HTERT RPE-1 (cell line): ENCODE measurements around the gene PLK5.
"Not testable (repeated sequence)": the region's sequence is repeated elsewhere in the genome, so short reads cannot be mapped to it uniquely, and the experiment has no call there.

Source experiments
- in situ Hi-C: fragments of 300-500 bp; cut with MboI; formaldehyde crosslinking; loops from 4 replicates; pipeline ENCODE4 v1.14.3; 2020; ENCODE audit warnings: low sequenced_read_pairs

Gene PLK5

GRCh38 chr19:1507763-1508506 lies 15.9 kb upstream of the PLK5 start:
- in situ Hi-C loops, result no loop called here

- in situ Hi-C loops, result no loop called here
These were observed 15.4 kb upstream of the PLK5 start for GRCh38 chr19:1508507-1508856.

- in situ Hi-C loops, result no loop called here
These were observed 14.1 kb upstream of the PLK5 start for GRCh38 chr19:1509602-1510441.

GRCh38 chr19:1510442-1510806 lies 13.5 kb upstream of the PLK5 start:
- in situ Hi-C loops, result no loop called here

- in situ Hi-C loops, result no loop called here
These were observed 13.1 kb upstream of the PLK5 start for GRCh38 chr19:1510807-1511206.

GRCh38 chr19:1511318-1512317 lies 12.3 kb upstream of the PLK5 start:
- in situ Hi-C loops, result no loop called here

- in situ Hi-C loops, result no loop called here
These were observed 11.0 kb upstream of the PLK5 start, which contains the start of gene ADAMTSL5 for GRCh38 chr19:1512671-1513498. ADAMTSL5 (minus strand) TSS chr19:1513019; CDS start chr19:1510943, 2,076 bp downstream.

- in situ Hi-C loops, result no loop called here
These were observed 10.2 kb upstream of the PLK5 start for GRCh38 chr19:1513499-1514294.

GRCh38 chr19:1514295-1514661 lies 9.6 kb upstream of the PLK5 start:
- in situ Hi-C loops, result no loop called here

GRCh38 chr19:1514986-1515721 lies 8.7 kb upstream of the PLK5 start:
- in situ Hi-C loops, result no loop called here

- in situ Hi-C loops, result no loop called here
These were observed 7.5 kb upstream of the PLK5 start for GRCh38 chr19:1516395-1516753.

GRCh38 chr19:1518471-1518870 lies 5.4 kb upstream of the PLK5 start:
- in situ Hi-C loops, result no loop called here

- in situ Hi-C loops, result not testable (repeated sequence)
These were observed 4.1 kb upstream of the PLK5 start for GRCh38 chr19:1519802-1520201.

GRCh38 chr19:1520203-1520780 lies 3.6 kb upstream of the PLK5 start:
- in situ Hi-C loops, result no loop called here

- in situ Hi-C loops, result no loop called here
These were observed 2.2 kb upstream of the PLK5 start for GRCh38 chr19:1521636-1522035.

- in situ Hi-C loops, result no loop called here
These were observed 1.8 kb upstream of the PLK5 start for GRCh38 chr19:1522061-1522460.

GRCh38 chr19:1522838-1523237 lies 1.0 kb upstream of the PLK5 start:
- in situ Hi-C loops, result no loop called here

- in situ Hi-C loops, result no loop called here
These were observed 552 bp downstream of the PLK5 start for GRCh38 chr19:1524287-1524971.
